Posterior vena cava (tissue), 2 donors: ENCODE measurements around the gene RPGRIP1. TPM values are rescaled to one million over a fixed set of nuclear protein-coding genes. Genes with fewer than 3 reads are reported as not detected.
A peak's percentile ranks its signal among the peaks of the same experiment; 100 is the strongest.
"Not testable (repeated sequence)": the region's sequence is repeated elsewhere in the genome, so short reads cannot be mapped to it uniquely, and the experiment has no call there.

ENCODE experiments used
- DNase-seq: peaks from one replicate; pipeline ENCODE4 v3.0.0-alpha.2; 2020; ENCODE audit warnings: low spot score
- intact Hi-C, 2 donors: fragments of 100-400 bp; cut with DNase I; formaldehyde crosslinking; loops; one replicate each; pipeline versions ENCODE4 v1.14.1 to v1.14.2; 2022 to 2023
- total RNA-seq, 2 donors: library from RNA; stranded (reverse); fragmentation: NEBNext Ultra II Directional; extraction: Animal tissue kit (Norgen Biotek cat#: 25700); gene quantifications; one replicate each; pipeline ENCODE4 v1.2.1, GENCODE V29; 2021
- donor health status: DM: yes; HTN: yes; CAD: no.
- donor health status: DM: yes; HTN: yes; CAD: no.

RPGRIP1 gene
- total RNA-seq, 2 donors from 2014 or later = 0.10 to 0.88 TPM

GRCh38 chr14:21257394-21257909, 22.4 kb upstream of the RPGRIP1 start:
- no peak for DNase-seq
- intact Hi-C loops = no loop called here

GRCh38 chr14:21258005-21258888, 21.6 kb upstream of the RPGRIP1 start:
- intact Hi-C loops = no loop called here
- DNase-seq = no peak

- intact Hi-C loops = no loop called here
- no peak for DNase-seq
These were observed 20.7 kb upstream of the RPGRIP1 start for GRCh38 chr14:21258889-21259787.

- intact Hi-C loops = loop anchor here (10.0 kb wide), 1 partner anchor 123 kb away; the partner anchor contains the start of gene SUPT16H (in 2 of the 2)
- DNase-seq = no peak
These were observed 18.1 kb upstream of the RPGRIP1 start for GRCh38 chr14:21261824-21262223.

- intact Hi-C loops = loop anchor here (10.0 kb wide), 1 partner anchor 122 kb away; the partner anchor contains the start of gene SUPT16H (in 2 of the 2)
- DNase-seq = no peak
These were observed 17.5 kb upstream of the RPGRIP1 start for GRCh38 chr14:21262410-21262809.

- no peak for DNase-seq
- intact Hi-C loops = loop anchor here (10.0 kb wide), 1 partner anchor 121 kb away; the partner anchor contains the start of gene SUPT16H (in 2 of the 2)
These were observed 16.4 kb upstream of the RPGRIP1 start for GRCh38 chr14:21263284-21264024.

GRCh38 chr14:21264025-21264801, 15.7 kb upstream of the RPGRIP1 start:
- intact Hi-C loops = loop anchor here (10.0 kb wide), 1 partner anchor 121 kb away; the partner anchor contains the start of gene SUPT16H (in 2 of the 2)
- no peak for DNase-seq

- no peak for DNase-seq
These were observed 12.4 kb upstream of the RPGRIP1 start for GRCh38 chr14:21267431-21267845.

GRCh38 chr14:21267886-21268616, 11.8 kb upstream of the RPGRIP1 start:
- intact Hi-C loops = loop anchor here (5.0 to 10.0 kb wide), 2 partner anchors 36 to 117 kb away; partner anchors contain the start of gene SUPT16H (in 2 of the 2)
- no peak for DNase-seq

More at GRCh38 chr14:21267431-21267845, 12.4 kb upstream of the RPGRIP1 start:
- intact Hi-C loops = loop anchor here (5.0 to 10.0 kb wide), 2 partner anchors 35 to 117 kb away; partner anchors contain the start of gene SUPT16H (in 2 of the 2)

GRCh38 chr14:21268617-21269251, 11.1 kb upstream of the RPGRIP1 start:
- intact Hi-C loops = loop anchor here (5.0 to 10.0 kb wide), 2 partner anchors 36 to 116 kb away; partner anchors contain the start of gene SUPT16H (in 2 of the 2)
- DNase-seq = no peak

GRCh38 chr14:21269252-21270046, 10.4 kb upstream of the RPGRIP1 start, which contains the start of gene HNRNPC:
Gene HNRNPC, minus strand, starts transcription at chr14:21269442. Its CDS starts 35,249 bp downstream, at chr14:21234193.
- DNase-seq = peak; percentile 100
- intact Hi-C loops = loop anchor here (5.0 to 10.0 kb wide), 2 partner anchors 37 to 115 kb away; partner anchors contain the start of gene SUPT16H (in 2 of the 2)

GRCh38 chr14:21272661-21273060, 7.2 kb upstream of the RPGRIP1 start:
- DNase-seq, intact Hi-C loops: not testable (repeated sequence)

GRCh38 chr14:21275261-21275858, 4.5 kb upstream of the RPGRIP1 start:
- intact Hi-C loops = no loop called here
- no peak for DNase-seq

- no peak for DNase-seq
These were observed 1.3 kb upstream of the RPGRIP1 start for GRCh38 chr14:21278632-21279031.

GRCh38 chr14:21281917-21282316, 2.0 kb downstream of the RPGRIP1 start:
- intact Hi-C loops = not testable (repeated sequence)

More at GRCh38 chr14:21278632-21279031, 1.3 kb upstream of the RPGRIP1 start:
- intact Hi-C loops = no loop called here

More at GRCh38 chr14:21281917-21282316, 2.0 kb downstream of the RPGRIP1 start:
- DNase-seq = not testable (repeated sequence)
